Measurements from ENCODE around the gene TMEM97.
A peak's percentile ranks its signal among the peaks of the same experiment; 100 is the strongest.

TMEM97 gene

DNA sequence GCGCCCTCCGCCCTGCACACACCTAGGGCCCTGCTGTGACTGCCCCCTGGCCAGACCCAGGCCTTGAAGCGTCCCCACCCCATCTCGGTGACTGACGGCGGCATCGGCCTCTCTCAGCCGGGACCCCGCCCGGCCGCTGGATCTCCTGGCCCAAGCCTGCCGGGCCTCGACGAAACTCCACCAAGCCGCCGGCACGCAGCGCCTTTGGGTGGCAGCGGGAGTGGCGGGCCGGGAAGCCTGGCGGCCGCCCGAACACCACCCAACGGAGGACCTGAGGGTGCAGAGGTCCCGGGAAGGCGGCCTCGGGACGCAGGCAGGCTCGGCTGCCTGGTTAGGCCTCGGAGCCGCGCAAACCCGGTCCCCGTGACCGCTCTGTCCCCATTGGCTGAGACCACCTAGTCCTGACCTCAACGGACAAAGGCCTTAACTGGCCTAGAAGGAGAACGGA, 12.0 kb upstream of the TMEM97 start:
- DNase-seq (ENCODE audit: insufficient read length, low spot score) (no peak), FAIRE-seq (no peak)
- TF ChIP-seq POLR2AphosphoS5 (IDR thresholded peaks at IDR 0.05; ENCODE audit: low read depth, low read length) (no peak), SPI1 (IDR thresholded peaks at IDR 0.05; ENCODE audit: low read depth, low read length) (no peak), POLR2A (IDR thresholded peaks at IDR 0.05; ENCODE audit: low read depth, low read length) (no peak)

DNA sequence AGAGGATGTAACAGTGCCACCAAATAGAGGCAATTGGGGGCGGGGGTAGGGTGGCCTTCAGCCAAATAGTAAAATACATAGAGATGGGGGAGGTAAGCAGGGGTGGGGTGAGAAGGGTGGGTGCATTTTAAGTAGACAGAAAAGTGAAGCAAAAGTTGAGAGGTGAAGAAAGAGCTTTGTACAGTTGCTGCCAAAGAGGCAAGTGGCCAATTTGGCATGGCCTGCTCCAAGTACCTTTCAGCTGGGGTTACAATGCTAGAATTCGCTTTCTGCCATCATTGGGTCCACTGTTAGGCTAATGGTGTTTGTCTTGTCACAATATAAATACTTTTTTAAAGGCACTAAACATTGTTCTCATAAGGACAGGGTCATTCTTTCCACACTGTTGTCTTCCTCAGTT, 5.2 kb upstream of the TMEM97 start:
- TF ChIP-seq PAX5 (IDR thresholded peaks at IDR 0.05; ENCODE audit: insufficient read depth, low read length, severe bottlenecking) (no peak), POU2F2 (IDR thresholded peaks at IDR 0.05; ENCODE audit: low read depth, low read length) (no peak), TAF1 (IDR thresholded peaks at IDR 0.05; ENCODE audit: low read depth, low read length) (no peak), POLR2A (IDR thresholded peaks at IDR 0.05; ENCODE audit: low read depth, low read length) (no peak), SPI1 (IDR thresholded peaks at IDR 0.05; ENCODE audit: low read depth, low read length) (no peak), POLR2AphosphoS5 (IDR thresholded peaks at IDR 0.05; ENCODE audit: low read depth, low read length) (no peak)
- FAIRE-seq (no peak), DNase-seq (ENCODE audit: insufficient read length, low spot score) (no peak)

DNA sequence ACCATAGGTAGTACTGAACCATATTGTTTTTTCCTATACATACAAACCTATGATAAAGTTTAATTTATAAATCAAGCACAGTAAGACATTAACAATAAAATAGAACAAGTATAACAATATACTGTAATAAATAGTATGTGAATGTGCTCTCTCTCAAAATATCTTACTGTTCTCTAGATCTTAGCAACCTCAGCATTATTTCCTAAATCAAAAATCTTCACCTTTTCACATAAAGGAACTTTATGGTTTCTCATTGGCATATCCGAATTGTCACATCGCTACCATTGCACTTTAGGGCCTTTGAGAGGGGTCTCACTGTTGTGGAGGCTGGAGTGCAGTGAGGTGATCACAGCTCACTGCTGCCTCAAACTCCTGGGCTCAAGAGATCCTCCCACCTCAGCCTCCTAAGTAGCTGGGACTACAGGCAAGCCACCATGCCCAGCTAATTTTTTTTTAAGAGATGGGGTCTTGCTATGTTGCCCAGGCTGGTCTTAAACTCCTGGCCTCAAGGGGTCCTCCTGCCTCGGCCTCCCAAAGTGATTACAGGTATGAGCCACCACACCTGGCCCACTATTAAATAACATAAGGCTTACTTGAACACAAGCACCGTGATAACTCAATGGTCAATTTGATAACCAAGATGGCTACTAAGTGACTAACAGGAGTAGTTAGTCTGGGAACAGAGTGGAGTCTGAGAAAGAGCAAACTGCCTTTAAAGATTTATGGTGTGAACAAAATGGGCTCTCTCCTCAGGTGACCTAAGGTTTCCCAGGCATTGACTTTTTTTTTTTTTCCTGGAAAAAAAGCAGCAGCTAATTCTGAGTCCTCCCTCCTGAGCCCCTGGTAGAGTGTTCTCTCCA, 2.9 kb upstream of the TMEM97 start:
- no peak for DNase-seq (ENCODE audit: insufficient read length, low spot score)
- no peak for FAIRE-seq
- TF ChIP-seq POLR2AphosphoS5 (IDR thresholded peaks at IDR 0.05; ENCODE audit: low read depth, low read length) (no peak), PAX5 (IDR thresholded peaks at IDR 0.05; ENCODE audit: insufficient read depth, low read length, severe bottlenecking) (no peak), TAF1 (IDR thresholded peaks at IDR 0.05; ENCODE audit: low read depth, low read length) (no peak), SPI1 (IDR thresholded peaks at IDR 0.05; ENCODE audit: low read depth, low read length) (no peak), POU2F2 (IDR thresholded peaks at IDR 0.05; ENCODE audit: low read depth, low read length) (no peak), POLR2A (IDR thresholded peaks at IDR 0.05; ENCODE audit: low read depth, low read length) (no peak)

DNA sequence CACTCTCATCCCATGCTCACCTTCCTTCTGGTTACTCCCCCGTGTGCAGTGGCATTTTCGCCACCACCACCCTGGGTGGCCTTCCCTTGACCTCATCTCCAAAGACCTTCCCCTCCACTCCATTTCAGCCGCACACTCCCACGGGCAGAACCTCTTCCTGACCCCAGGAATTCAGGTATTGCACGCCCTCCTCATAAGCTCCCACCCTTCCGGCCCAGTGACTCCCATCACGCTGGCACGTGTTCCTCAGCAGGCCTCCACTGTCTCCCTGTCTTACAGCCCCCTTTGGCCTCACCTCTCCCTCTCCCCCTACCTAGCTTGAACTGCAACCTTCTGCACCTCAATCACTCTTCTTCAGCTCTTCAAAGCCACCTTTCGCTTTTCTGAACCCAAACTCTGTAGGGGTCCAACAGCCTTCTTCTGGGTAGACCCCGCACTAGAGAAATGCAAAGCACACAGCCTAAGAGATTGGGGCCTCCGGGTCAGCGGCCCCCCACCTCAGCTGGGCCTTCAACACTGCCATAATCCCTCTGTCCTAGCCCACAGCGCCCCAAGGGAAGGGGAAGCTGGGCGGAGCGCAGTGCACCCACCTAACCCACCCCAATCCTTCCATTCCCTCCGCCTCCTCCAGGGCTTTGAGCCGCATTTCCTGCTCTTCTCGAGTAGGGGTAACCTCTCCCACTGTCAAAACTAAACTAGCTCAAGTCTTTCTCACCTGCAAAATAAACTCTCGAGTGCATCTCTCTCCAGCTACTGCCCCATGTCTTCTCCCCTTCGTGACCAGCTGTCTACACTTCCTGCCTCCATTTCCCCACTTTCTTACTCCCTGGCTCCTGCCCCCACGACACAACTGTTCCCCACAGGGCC, 1.7 kb upstream of the TMEM97 start:
- TF ChIP-seq PAX5 (IDR thresholded peaks at IDR 0.05; ENCODE audit: insufficient read depth, low read length, severe bottlenecking) (no peak), SPI1 (IDR thresholded peaks at IDR 0.05; ENCODE audit: low read depth, low read length) (no peak), POU2F2 (IDR thresholded peaks at IDR 0.05; ENCODE audit: low read depth, low read length) (no peak), POLR2A (IDR thresholded peaks at IDR 0.05; ENCODE audit: low read depth, low read length) (no peak), TAF1 (IDR thresholded peaks at IDR 0.05; ENCODE audit: low read depth, low read length) (no peak)
- FAIRE-seq (no peak), DNase-seq (ENCODE audit: insufficient read length, low spot score) (no peak)

DNA sequence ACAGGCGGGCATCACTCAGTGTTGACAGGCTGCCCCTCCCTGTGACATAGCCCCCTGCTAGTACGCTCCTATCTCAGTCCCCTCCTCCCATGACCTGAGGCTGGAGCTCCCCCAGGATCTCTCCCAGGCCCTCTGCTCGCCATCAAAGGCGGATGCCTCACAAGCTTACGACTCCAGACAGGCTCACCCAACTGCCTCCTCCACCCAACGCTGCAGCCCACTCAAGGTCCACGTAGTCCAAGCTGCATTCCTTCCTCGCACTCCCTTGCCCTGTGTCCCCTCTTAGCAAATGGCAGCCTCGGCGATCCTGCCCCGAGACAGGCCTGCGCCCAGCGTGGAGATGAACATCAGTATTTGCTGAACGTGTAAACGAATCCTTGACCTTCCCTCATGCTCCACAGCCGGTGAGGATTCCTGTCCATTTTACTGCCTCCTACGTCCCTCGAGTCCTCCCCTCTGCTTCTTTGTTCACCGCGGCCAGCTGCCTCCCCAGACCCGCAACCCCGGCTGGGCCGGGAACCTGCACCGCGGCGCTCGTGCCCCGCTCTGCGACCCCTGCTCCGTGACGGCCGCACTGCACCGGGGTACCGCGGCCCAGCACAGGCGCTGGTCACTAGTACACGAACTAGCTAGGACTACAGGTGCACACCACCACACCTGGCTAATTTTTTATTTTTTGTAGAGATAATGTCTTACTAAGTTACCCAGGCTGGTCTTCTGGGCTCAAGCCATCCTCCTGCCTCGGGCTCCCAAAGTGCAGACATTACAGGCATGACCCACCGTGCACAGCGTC, 838 bp upstream of the TMEM97 start:
- DNase-seq (ENCODE audit: insufficient read length, low spot score) (no peak), FAIRE-seq (peak; percentile 57)
- TF ChIP-seq POU2F2 (IDR thresholded peaks at IDR 0.05; ENCODE audit: low read depth, low read length) (no peak), POLR2AphosphoS5 (IDR thresholded peaks at IDR 0.05; ENCODE audit: low read depth, low read length) (no peak), SPI1 (IDR thresholded peaks at IDR 0.05; ENCODE audit: low read depth, low read length) (no peak), POLR2A (IDR thresholded peaks at IDR 0.05; ENCODE audit: low read depth, low read length) (no peak), PAX5 (IDR thresholded peaks at IDR 0.05; ENCODE audit: insufficient read depth, low read length, severe bottlenecking) (no peak), TAF1 (IDR thresholded peaks at IDR 0.05; ENCODE audit: low read depth, low read length) (no peak)

DNA sequence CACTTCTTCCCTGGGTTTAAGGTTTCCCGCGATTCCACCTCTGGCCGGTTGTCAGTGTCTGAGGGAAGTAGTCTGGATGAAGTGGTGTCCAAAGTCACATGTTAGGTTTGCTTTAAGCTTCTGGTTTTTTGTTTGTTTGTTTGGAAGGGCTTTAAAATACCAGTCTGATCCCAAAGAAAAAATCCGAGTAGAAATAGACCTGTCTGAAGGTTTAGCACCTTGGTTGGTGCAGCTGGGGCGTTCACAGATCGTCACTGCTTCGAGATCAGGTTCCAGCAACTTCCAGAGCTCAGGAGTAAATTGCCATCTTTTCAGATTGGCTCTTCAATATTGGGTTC, 567 bp downstream of the TMEM97 start:
- FAIRE-seq (no peak), DNase-seq (ENCODE audit: insufficient read length, low spot score) (no peak)
- TF ChIP-seq SPI1 (IDR thresholded peaks at IDR 0.05; ENCODE audit: low read depth, low read length) (no peak), POU2F2 (IDR thresholded peaks at IDR 0.05; ENCODE audit: low read depth, low read length) (no peak), POLR2AphosphoS5 (IDR thresholded peaks at IDR 0.05; ENCODE audit: low read depth, low read length) (no peak), POLR2A (IDR thresholded peaks at IDR 0.05; ENCODE audit: low read depth, low read length) (no peak), TAF1 (IDR thresholded peaks at IDR 0.05; ENCODE audit: low read depth, low read length) (no peak), PAX5 (IDR thresholded peaks at IDR 0.05; ENCODE audit: insufficient read depth, low read length, severe bottlenecking) (no peak)

DNA sequence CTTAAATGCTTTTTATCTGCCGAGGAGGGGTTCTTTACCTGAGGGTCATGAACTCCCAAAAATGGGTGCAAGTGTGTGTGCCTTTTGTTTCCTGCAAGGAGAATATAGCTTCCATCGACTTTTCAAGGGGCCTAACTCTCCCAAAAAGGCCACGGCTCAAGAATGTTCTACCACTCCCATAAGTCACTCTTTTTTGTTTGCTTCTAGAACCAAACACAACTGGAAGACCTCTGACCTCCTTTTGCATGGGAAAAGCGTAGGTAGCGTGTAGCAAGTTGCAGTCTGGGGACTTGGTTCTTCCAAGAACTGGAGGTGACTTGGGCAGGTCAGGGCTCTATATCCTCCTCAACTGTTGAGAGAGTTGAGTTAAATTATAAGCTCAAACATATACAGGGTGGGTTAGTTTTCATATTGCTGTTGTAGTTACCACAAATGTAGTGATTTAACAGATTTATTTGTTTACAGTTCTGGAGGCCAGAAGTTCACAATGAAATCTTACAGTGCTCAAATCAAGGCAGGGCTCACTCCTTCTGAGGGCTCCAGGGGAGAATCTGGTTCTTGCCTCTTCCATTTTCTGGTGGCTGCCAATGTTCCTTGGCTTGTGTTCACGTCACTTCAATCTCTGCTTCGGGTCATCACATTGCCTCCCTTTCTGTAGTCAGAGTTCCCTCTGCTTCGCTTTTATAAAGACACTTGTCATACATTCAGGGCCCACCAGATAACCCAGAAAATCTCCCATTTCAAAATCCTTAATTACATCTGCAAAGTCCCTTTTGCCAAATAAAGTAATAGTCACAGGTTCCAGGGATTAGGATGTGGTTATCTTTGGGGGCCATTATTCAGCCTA, 1.4 kb downstream of the TMEM97 start:
- TF ChIP-seq POU2F2 (IDR thresholded peaks at IDR 0.05; ENCODE audit: low read depth, low read length) (no peak), POLR2AphosphoS5 (IDR thresholded peaks at IDR 0.05; ENCODE audit: low read depth, low read length) (no peak), TAF1 (IDR thresholded peaks at IDR 0.05; ENCODE audit: low read depth, low read length) (no peak), POLR2A (IDR thresholded peaks at IDR 0.05; ENCODE audit: low read depth, low read length) (no peak), PAX5 (IDR thresholded peaks at IDR 0.05; ENCODE audit: insufficient read depth, low read length, severe bottlenecking) (no peak), SPI1 (IDR thresholded peaks at IDR 0.05; ENCODE audit: low read depth, low read length) (no peak)
- no peak for FAIRE-seq
- no peak for DNase-seq (ENCODE audit: insufficient read length, low spot score)

DNA sequence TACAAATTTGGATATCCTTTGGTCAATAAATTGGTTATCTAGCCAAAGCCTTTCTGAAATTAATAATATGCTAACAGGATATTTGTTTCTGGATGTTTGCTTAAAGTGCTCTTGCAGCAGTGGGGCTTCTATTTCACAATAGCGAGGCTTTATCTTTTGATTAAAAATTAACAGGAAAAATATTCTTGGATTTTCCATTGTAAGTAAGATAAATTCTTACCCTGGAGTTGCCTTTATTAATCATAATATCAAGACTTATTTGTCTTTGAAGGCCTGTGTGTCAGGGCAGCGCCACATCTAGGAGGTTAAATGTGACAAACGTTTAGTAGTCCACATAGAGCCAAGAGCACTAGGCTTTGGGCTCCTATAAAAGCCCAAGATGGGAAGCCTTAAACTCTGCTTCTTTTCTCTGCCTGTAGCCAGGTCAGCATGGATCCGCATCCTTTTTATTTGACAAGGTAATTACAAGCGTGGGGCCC, 5.3 kb downstream of the TMEM97 start:
- DNase-seq (ENCODE audit: insufficient read length, low spot score) (no peak), FAIRE-seq (no peak)
- TF ChIP-seq PAX5 (IDR thresholded peaks at IDR 0.05; ENCODE audit: insufficient read depth, low read length, severe bottlenecking) (no peak), POLR2AphosphoS5 (IDR thresholded peaks at IDR 0.05; ENCODE audit: low read depth, low read length) (no peak), POLR2A (IDR thresholded peaks at IDR 0.05; ENCODE audit: low read depth, low read length) (no peak), SPI1 (IDR thresholded peaks at IDR 0.05; ENCODE audit: low read depth, low read length) (no peak), POU2F2 (IDR thresholded peaks at IDR 0.05; ENCODE audit: low read depth, low read length) (no peak), TAF1 (IDR thresholded peaks at IDR 0.05; ENCODE audit: low read depth, low read length) (no peak)

Data from GM12891 (cell line).